ENCODE measurements around the gene ARL15.

GRCh38 chr5:54292866-54293265, 17.5 kb downstream of the ARL15 start:
- no peak for TF ChIP-seq EZH2 (IDR thresholded peaks at IDR 0.05; ENCODE audit: insufficient read depth, poor library complexity, severe bottlenecking)
- no peak for TF ChIP-seq EZH2phosphoT487 (IDR thresholded peaks at IDR 0.05; ENCODE audit: insufficient read depth, low read depth)
